Esophagus squamous epithelium (tissue), 5 donors: Measurements from ENCODE around the gene PCDHA9. TPM values are rescaled to one million over a fixed set of nuclear protein-coding genes. Genes with fewer than 3 reads are reported as not detected.
"Not testable (repeated sequence)": the region's sequence is repeated elsewhere in the genome, so short reads cannot be mapped to it uniquely, and the experiment has no call there.

Experiments used
- DNase-seq: peaks from one replicate; lab custom pipeline; 2025; lab: John Stamatoyannopoulos, UW
- H3K27ac ChIP-seq, 4 donors: fragments of 200-600 bp; sonication (generic); one replicate each; pipeline ENCODE4 v1.5.1; 2016 to 2019; ENCODE audit warnings: mild to moderate bottlenecking in 1 of 4
- H3K27me3 ChIP-seq, 4 donors: fragments of 200-600 bp; sonication (generic); 1 replicate in 3 of 4; 2 replicates in 1 of 4; pipeline versions ENCODE4 v1.5.1 to v1.6.0; 2017 to 2021; ENCODE audit warnings: antibody characterized with exemption in 1 of 4
- H3K36me3 ChIP-seq, 3 donors: fragments of 200-600 bp; sonication (generic); one replicate each; pipeline ENCODE4 v1.5.1; 2016 to 2019
- H3K4me1 ChIP-seq, 3 donors: fragments of 200-600 bp; sonication (generic); one replicate each; pipeline ENCODE4 v1.5.1; 2017 to 2019
- H3K4me3 ChIP-seq, 4 donors: fragments of 200-600 bp; sonication (generic); 1 replicate in 3 of 4; 2 replicates in 1 of 4; pipeline ENCODE4 v1.5.1; 2016 to 2019; ENCODE audit warnings: mild to moderate bottlenecking in 2 of 4, moderate library complexity in 1 of 4
- H3K9me3 ChIP-seq, 3 donors: fragments of 200-600 bp; sonication (generic); one replicate each; pipeline ENCODE4 v1.5.1; 2016 to 2019
- POLR2A ChIP-seq, 4 donors: fragments of 450-650 bp; IDR thresholded peaks; one replicate each; pipeline ENCODE4 v1.6.1; 2017; ENCODE audit warnings: antibody characterized with exemption in 4 of 4, mild to moderate bottlenecking in 4 of 4, moderate library complexity in 3 of 4
- WGBS, 2 donors: methylation state at CpG; one replicate each; pipeline ENCODE4 v1.1.5; 2018; 5-methylcytosine and 5-hydroxymethylcytosine counted together
- intact Hi-C: fragments of 100-400 bp; cut with DNase I; formaldehyde crosslinking; loops from one replicate; pipeline ENCODE4 v1.15.0; 2022
- total RNA-seq, 4 donors: library from RNA; depleted of rRNA; stranded (reverse); fragments of >200 nt; gene quantifications; one replicate each; pipeline ENCODE4 v1.1.0, GENCODE V29; 2016
- TF ChIP-seq, protein P1 (sequence below), 6 experiments: fragments of 450-650 bp in 4 of 6; fragments of 200-600 bp in 2 of 6; sonication (generic) in 2 of 6; IDR thresholded peaks; one replicate each; pipeline ENCODE4 v1.5.1; 2016 to 2019; ENCODE audit warnings: antibody characterized with exemption in 6 of 6, mild to moderate bottlenecking in 4 of 6, moderate library complexity in 4 of 6
- donor health status: DM: yes; HTN: yes; CAD: no.

The PCDHA9 gene
- total RNA-seq, 4 donors from 2014 or later = 0.19 TPM; not detected in 3

DNA sequence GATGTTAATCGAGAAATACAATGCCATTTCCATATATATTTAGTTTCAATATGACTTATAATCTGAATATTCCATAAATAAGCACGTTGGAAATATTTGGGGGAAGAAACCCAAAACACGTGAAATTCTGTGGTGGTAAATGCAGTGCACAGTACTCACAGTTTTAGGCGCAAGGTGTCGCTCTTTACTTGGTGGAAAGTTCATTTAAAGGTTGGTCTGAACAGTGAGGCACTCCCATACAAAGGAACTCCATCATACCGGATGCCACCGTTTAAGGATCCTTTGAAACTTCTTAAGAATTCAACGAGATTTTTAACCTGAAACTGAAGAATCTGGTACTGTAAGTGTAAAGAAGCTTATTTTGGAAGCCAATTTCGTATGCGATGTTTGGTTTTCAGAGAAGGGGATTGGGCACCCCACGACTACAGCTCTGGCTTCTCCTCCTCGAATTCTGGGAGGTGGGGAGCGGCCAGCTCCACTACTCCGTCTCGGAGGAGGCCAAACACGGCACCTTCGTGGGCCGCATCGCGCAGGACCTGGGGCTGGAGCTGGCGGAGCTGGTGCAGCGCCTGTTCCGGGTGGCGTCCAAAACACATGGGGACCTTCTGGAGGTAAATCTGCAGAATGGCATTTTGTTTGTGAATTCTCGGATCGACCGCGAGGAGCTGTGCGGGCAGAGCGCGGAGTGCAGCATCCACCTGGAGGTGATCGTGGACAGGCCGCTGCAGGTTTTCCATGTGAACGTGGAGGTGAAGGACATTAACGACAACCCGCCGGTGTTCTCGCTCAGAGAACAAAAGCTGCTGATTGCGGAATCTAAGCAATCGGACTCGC, 20.8 kb downstream of the PCDHA9 start, which contains the start of gene PCDHA11:
PCDHA11 (plus strand) TSS at position 237 of the 834 bp plus-strand sequence; CDS start at position 384, 147 bp downstream.
- Histone ChIP-seq H3K27me3 (peaks cover 0 to 17% (median 0%) of the 10 kb centered on the region in 4 donors), H3K9me3 (peaks cover 0 to 29% (median 13%) of the 10 kb centered on the region in 3 donors), H3K4me1 (no peaks in the 10 kb centered on the region), H3K36me3 (no peaks in the 10 kb centered on the region), H3K27ac (no peak within 1 kb of the TSS), H3K4me3 (peak within 1 kb of the TSS in 1 of 4 donors; percentile 15)
- intact Hi-C loops = no loop called here
- no peak for DNase-seq
- TF ChIP-seq, protein P1, sequence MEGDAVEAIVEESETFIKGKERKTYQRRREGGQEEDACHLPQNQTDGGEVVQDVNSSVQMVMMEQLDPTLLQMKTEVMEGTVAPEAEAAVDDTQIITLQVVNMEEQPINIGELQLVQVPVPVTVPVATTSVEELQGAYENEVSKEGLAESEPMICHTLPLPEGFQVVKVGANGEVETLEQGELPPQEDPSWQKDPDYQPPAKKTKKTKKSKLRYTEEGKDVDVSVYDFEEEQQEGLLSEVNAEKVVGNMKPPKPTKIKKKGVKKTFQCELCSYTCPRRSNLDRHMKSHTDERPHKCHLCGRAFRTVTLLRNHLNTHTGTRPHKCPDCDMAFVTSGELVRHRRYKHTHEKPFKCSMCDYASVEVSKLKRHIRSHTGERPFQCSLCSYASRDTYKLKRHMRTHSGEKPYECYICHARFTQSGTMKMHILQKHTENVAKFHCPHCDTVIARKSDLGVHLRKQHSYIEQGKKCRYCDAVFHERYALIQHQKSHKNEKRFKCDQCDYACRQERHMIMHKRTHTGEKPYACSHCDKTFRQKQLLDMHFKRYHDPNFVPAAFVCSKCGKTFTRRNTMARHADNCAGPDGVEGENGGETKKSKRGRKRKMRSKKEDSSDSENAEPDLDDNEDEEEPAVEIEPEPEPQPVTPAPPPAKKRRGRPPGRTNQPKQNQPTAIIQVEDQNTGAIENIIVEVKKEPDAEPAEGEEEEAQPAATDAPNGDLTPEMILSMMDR (IDR thresholded peaks at IDR 0.05) = peak in 1 of 6 experiments; percentile 3
- no peak for TF ChIP-seq POLR2A (IDR thresholded peaks at IDR 0.05)
- 24 to 28% methylated on average over 31 to 33 of the region's 41 CpGs for WGBS, 2 donors

DNA sequence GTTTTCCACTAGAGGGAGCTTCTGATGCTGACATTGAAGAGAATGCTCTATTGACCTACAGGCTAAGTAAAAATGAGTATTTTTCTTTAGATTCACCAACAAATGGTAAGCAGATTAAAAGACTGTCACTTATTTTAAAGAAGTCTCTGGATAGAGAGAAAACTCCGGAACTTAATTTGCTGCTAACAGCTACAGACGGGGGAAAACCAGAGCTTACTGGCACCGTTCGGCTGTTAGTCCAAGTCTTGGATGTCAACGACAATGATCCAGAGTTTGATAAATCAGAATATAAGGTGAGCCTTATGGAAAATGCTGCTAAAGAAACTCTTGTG, 21.3 kb downstream of the PCDHA9 start:
- H3K4me3 ChIP-seq = no peak overlapping the region
- TF ChIP-seq POLR2A (IDR thresholded peaks at IDR 0.05) = no peak
- TF ChIP-seq, protein P1 (IDR thresholded peaks at IDR 0.05) = no peak

GRCh38 chr5:140870221-140871201, 22.3 kb downstream of the PCDHA9 start:
- WGBS, 2 donors = 60 to 69% methylated on average over 59 to 71 of the region's 114 CpGs
- peaks cover 0 to 33% (median 17%) of the 10 kb centered on the region in 3 donors for H3K9me3 ChIP-seq

More for the DNA sequence above, 21.3 kb downstream of the PCDHA9 start:
- 64 to 65% methylated on average over 5 of the region's 5 CpGs for WGBS, 2 donors
- peaks cover 0 to 29% (median 13%) of the 10 kb centered on the region in 3 donors for H3K9me3 ChIP-seq
- peaks cover 0 to 17% (median 0%) of the 10 kb centered on the region in 4 donors for H3K27me3 ChIP-seq
- H3K36me3 ChIP-seq = no peaks in the 10 kb centered on the region
- no peaks in the 10 kb centered on the region for H3K4me1 ChIP-seq
- intact Hi-C loops = no loop called here
- no peak for DNase-seq
- H3K27ac ChIP-seq = no peak overlapping the region

DNA sequence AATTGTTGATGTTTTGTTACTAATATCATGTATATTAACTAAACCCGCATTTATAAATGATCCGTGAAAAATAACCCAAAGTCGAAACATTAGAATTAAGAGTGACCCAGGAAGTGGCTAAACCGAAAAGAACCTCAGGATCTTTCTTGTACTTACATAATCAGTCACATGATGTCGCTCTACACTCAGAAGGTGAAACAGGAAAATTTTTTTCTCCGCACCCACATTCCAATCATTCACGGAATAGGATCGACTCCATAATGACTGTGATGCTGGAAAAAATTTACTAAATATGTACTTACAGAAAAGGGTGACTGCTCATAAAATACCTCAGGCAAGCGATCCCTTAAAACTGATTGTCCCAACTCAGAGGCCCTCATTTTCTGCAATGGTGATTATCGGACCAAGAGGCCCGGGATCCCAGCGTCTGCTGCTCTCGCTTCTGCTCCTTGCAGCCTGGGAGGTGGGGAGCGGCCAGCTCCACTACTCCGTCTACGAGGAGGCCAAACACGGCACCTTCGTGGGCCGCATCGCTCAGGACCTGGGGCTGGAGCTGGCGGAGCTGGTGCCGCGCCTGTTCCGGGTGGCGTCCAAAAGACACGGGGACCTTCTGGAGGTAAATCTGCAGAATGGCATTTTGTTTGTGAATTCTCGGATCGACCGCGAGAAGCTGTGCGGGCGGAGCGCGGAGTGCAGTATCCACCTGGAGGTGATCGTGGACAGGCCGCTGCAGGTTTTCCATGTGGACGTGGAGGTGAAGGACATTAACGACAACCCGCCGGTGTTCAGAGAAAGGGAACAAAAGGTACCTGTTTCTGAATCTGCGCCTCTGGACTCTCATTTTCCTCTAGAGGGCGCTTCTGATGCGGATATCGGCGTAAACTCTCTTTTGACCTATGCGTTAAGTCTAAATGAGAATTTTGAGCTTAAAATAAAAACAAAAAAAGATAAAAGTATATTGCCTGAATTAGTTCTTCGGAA, 27.2 kb downstream of the PCDHA9 start, which contains the start of gene PCDHA12:
PCDHA12 (plus strand) TSS at position 224 of the 981 bp plus-strand sequence; CDS start at position 389, 165 bp downstream.
- TF ChIP-seq POLR2A (IDR thresholded peaks at IDR 0.05) = no peak
- TF ChIP-seq, protein P1 (IDR thresholded peaks at IDR 0.05) = no peak
- H3K4me1 ChIP-seq = no peaks in the 10 kb centered on the region
- no peak within 1 kb of the TSS for H3K27ac ChIP-seq
- no peak for DNase-seq
- H3K9me3 ChIP-seq = peaks cover 0 to 48% (median 30%) of the 10 kb centered on the region in 3 donors
- H3K27me3 ChIP-seq = peaks cover 0 to 47% (median 0%) of the 10 kb centered on the region in 4 donors
- H3K4me3 ChIP-seq = no peak within 1 kb of the TSS
- 23 to 39% methylated on average over 22 to 30 of the region's 47 CpGs for WGBS, 2 donors
- intact Hi-C loops = no loop called here
- H3K36me3 ChIP-seq = no peaks in the 10 kb centered on the region

More at GRCh38 chr5:140870221-140871201, 22.3 kb downstream of the PCDHA9 start:
- no peaks in the 10 kb centered on the region for H3K36me3 ChIP-seq
- TF ChIP-seq POLR2A (IDR thresholded peaks at IDR 0.05) = no peak
- TF ChIP-seq, protein P1 (IDR thresholded peaks at IDR 0.05) = no peak
- intact Hi-C loops = no loop called here
- DNase-seq = no peak
- peaks cover 0 to 27% (median 0%) of the 10 kb centered on the region in 4 donors for H3K27me3 ChIP-seq
- H3K4me3 ChIP-seq = no peak overlapping the region
- no peak overlapping the region for H3K27ac ChIP-seq
- H3K4me1 ChIP-seq = no peaks in the 10 kb centered on the region

- intact Hi-C loops, H3K36me3 ChIP-seq, DNase-seq, H3K4me3 ChIP-seq, H3K27ac ChIP-seq, H3K4me1 ChIP-seq: not testable (repeated sequence)
- 53 to 70% methylated on average over 48 to 50 of the region's 80 CpGs for WGBS, 2 donors
- peaks cover 0 to 40% (median 22%) of the 10 kb centered on the region in 3 donors for H3K9me3 ChIP-seq
- peaks cover 0 to 37% (median 0%) of the 10 kb centered on the region in 4 donors for H3K27me3 ChIP-seq
Measured at GRCh38 chr5:140876541-140877261, 28.5 kb downstream of the PCDHA9 start.
